Muscle of back (tissue), 13 donors: ENCODE results near the gene MARK3. TPM values are rescaled to one million over a fixed set of nuclear protein-coding genes. Genes with fewer than 3 reads are reported as not detected.
"Not testable (repeated sequence)": the region's sequence is repeated elsewhere in the genome, so short reads cannot be mapped to it uniquely, and the experiment has no call there.

Experiments used
- DNase-seq, 3 donors: peaks; one replicate each; pipeline versions ENCODE4 v3.0.0 to v3.0.0-alpha.2; 2013
- long read RNA-seq, 9 donors: transcript quantifications; one replicate each; lab custom pipeline, GENCODE V29; 2026
- polyA plus RNA-seq, 10 donors: library from polyadenylated mRNA; unstranded; fragments of 120-200 nt; gene quantifications; one replicate each; pipeline ENCODE4 v1.2.1, GENCODE V29; 2013; ENCODE audit not compliant: insufficient read length in 10 of 10

The MARK3 gene
- 10 to 100 TPM; 49.1 to 79.0 (median 60.6) TPM for polyA plus RNA-seq
- long read RNA-seq, donor 1, partial matches to known transcripts = 0 of 1 reads
- long read RNA-seq, donor 1, other reads (novel, unspliced or antisense) = 0 of 1 reads
- long read RNA-seq, donor 2, partial matches to known transcripts = 5 of 13 reads
- long read RNA-seq, donor 2, other reads (novel, unspliced or antisense) = 0 of 13 reads
- long read RNA-seq, donor 3 = 0 reads
- long read RNA-seq, donor 4, partial matches to known transcripts = 0 of 2 reads
- long read RNA-seq, donor 4, other reads (novel, unspliced or antisense) = 0 of 2 reads
- long read RNA-seq, donor 5, partial matches to known transcripts = 0 of 2 reads
- long read RNA-seq, donor 5, other reads (novel, unspliced or antisense) = 0 of 2 reads
- long read RNA-seq, donor 6, partial matches to known transcripts = 0 of 3 reads
- long read RNA-seq, donor 6, other reads (novel, unspliced or antisense) = 0 of 3 reads
- long read RNA-seq, donor 7, partial matches to known transcripts = 0 of 6 reads
- long read RNA-seq, donor 7, other reads (novel, unspliced or antisense) = 0 of 6 reads
- long read RNA-seq, donor 8, partial matches to known transcripts = 0 of 1 reads
- long read RNA-seq, donor 8, other reads (novel, unspliced or antisense) = 0 of 1 reads
- long read RNA-seq, donor 9 = 0 reads

GRCh38 chr14:103385152-103385928 is at the start of gene MARK3:
Gene MARK3, plus strand, starts transcription at chr14:103385415. Its CDS starts 615 bp downstream, at chr14:103386030.
- peak; percentile 96 to 99 (median 97) for DNase-seq

- DNase-seq = no peak
Measured at GRCh38 chr14:103336191-103336590, 49.0 kb upstream of the MARK3 start.

GRCh38 chr14:103337794-103338193 is 47.4 kb upstream of the MARK3 start:
- DNase-seq = no peak

- no peak for DNase-seq
Measured at GRCh38 chr14:103339561-103339960, 45.7 kb upstream of the MARK3 start.

- no peak for DNase-seq
Measured at GRCh38 chr14:103340480-103341212, 44.6 kb upstream of the MARK3 start.

GRCh38 chr14:103341250-103342129 is 43.7 kb upstream of the MARK3 start:
- DNase-seq = no peak

- no peak for DNase-seq
Measured at GRCh38 chr14:103343164-103343879, 41.9 kb upstream of the MARK3 start.

GRCh38 chr14:103343905-103344797 is 41.1 kb upstream of the MARK3 start:
- no peak for DNase-seq

GRCh38 chr14:103346286-103346685 is 38.9 kb upstream of the MARK3 start:
- DNase-seq = no peak

GRCh38 chr14:103347091-103347815 is 38.0 kb upstream of the MARK3 start:
- no peak for DNase-seq

- DNase-seq = no peak
Measured at GRCh38 chr14:103348154-103348553, 37.1 kb upstream of the MARK3 start.

- DNase-seq = no peak
Measured at GRCh38 chr14:103349982-103350381, 35.2 kb upstream of the MARK3 start.

GRCh38 chr14:103353362-103353761 is 31.9 kb upstream of the MARK3 start:
- DNase-seq = no peak

- DNase-seq = no peak
Measured at GRCh38 chr14:103354141-103354540, 31.1 kb upstream of the MARK3 start.

- DNase-seq = no peak
Measured at GRCh38 chr14:103356024-103356682, 29.1 kb upstream of the MARK3 start.

GRCh38 chr14:103357552-103357951 is 27.7 kb upstream of the MARK3 start:
- DNase-seq = not testable (repeated sequence)

GRCh38 chr14:103360548-103360947 is 24.7 kb upstream of the MARK3 start:
- DNase-seq = no peak

- DNase-seq = peak in 1 of 3 donors; percentile 86
Measured at GRCh38 chr14:103361867-103362266, 23.3 kb upstream of the MARK3 start.
